ENCODE results near the gene RIPK1.
"Not testable (repeated sequence)": the region's sequence is repeated elsewhere in the genome, so short reads cannot be mapped to it uniquely, and the experiment has no call there.

DNA sequence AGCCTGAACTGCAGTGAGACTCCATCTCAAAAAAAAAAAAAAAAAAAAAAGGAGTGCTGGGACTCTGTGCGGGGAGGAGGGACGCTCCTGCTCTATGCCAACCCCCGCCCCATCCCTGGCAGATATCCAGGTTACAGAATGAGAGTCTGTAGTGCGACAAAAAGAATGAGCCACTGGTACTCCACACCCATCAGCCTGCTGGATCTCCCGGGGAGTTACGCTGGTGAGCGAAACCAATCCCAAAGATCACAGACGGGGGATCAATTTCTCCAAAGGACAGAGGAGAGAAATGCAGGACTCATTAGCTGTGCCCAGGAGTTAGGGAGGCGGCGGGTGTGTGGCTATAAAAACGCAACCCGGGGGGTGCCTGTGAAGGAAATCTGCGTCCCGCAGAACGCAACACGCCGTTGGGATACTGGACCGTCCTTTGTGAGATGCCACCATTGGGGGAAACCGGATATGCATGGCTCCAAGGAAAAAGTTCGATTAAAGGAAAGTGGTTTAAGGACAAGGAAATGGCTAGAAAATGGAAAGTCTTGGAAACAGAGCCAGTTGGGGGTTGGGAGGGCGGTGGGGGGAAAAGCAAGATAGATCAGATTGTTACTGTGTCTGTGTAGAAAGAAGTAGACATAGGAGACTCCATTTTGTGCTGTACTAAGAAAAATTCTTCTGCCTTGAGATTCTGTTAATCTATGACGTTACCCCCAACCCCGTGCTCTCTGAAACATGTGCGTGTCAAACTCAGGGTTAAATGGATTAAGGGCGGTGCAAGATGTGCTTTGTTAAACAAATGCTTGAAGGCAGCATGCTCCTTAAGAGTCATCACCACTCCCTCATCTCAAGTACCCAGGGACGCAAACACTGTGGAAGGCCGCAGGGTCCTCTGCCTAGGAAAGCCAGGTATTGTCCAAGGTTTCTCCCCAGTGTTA is 13.8 kb upstream of the RIPK1 start:
- TF ChIP-seq EZH2 (IDR thresholded peaks at IDR 0.05; ENCODE audit: low read length, unreplicated experiment) = not testable (repeated sequence)
- TF ChIP-seq, protein P1, sequence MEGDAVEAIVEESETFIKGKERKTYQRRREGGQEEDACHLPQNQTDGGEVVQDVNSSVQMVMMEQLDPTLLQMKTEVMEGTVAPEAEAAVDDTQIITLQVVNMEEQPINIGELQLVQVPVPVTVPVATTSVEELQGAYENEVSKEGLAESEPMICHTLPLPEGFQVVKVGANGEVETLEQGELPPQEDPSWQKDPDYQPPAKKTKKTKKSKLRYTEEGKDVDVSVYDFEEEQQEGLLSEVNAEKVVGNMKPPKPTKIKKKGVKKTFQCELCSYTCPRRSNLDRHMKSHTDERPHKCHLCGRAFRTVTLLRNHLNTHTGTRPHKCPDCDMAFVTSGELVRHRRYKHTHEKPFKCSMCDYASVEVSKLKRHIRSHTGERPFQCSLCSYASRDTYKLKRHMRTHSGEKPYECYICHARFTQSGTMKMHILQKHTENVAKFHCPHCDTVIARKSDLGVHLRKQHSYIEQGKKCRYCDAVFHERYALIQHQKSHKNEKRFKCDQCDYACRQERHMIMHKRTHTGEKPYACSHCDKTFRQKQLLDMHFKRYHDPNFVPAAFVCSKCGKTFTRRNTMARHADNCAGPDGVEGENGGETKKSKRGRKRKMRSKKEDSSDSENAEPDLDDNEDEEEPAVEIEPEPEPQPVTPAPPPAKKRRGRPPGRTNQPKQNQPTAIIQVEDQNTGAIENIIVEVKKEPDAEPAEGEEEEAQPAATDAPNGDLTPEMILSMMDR (conservative IDR thresholded peaks at IDR 0.05; ENCODE audit: low read depth, low read length) = not testable (repeated sequence)

All from PC-3 (cell line).